Transverse colon (tissue), 4 donors: ENCODE results near the gene NIT2. TPM values are rescaled to one million over a fixed set of nuclear protein-coding genes. Genes with fewer than 3 reads are reported as not detected.
"Not testable (repeated sequence)": the region's sequence is repeated elsewhere in the genome, so short reads cannot be mapped to it uniquely, and the experiment has no call there.

ENCODE experiments used
- DNase-seq: peaks from one replicate; pipeline ENCODE4 v3.0.0-alpha.2; 2019
- H3K27ac ChIP-seq, 4 donors: fragments of 200-600 bp; sonication (generic); 2 replicates each; pipeline ENCODE4 v1.5.1; 2016 to 2018; ENCODE audit warnings: inconsistent platforms in 4 of 4
- H3K27me3 ChIP-seq: fragments of 200-600 bp; sonication (generic); 2 replicates; pipeline ENCODE4 v1.5.1; 2017; ENCODE audit warnings: inconsistent platforms
- H3K36me3 ChIP-seq, 4 donors: fragments of 200-600 bp; sonication (generic); 2 replicates each; pipeline ENCODE4 v1.5.1; 2017 to 2019; ENCODE audit warnings: inconsistent platforms in 4 of 4
- H3K4me1 ChIP-seq, 4 donors: fragments of 200-600 bp; sonication (generic); 2 replicates each; pipeline ENCODE4 v1.5.1; 2017 to 2020; ENCODE audit warnings: inconsistent platforms in 4 of 4
- H3K4me3 ChIP-seq, 4 donors: fragments of 200-600 bp; sonication (generic); 1 replicate in 1 of 4; 2 replicates in 3 of 4; pipeline versions ENCODE4 v1.5.1 to v1.6.1; 2017 to 2019; ENCODE audit warnings: inconsistent platforms in 4 of 4
- H3K9me3 ChIP-seq, 2 donors: fragments of 200-600 bp; sonication (generic); 2 replicates each; pipeline ENCODE4 v1.5.1; 2017 to 2019; ENCODE audit warnings: inconsistent platforms in 2 of 2
- CTCF ChIP-seq, 5 experiments: fragments of 200-600 bp in 3 of 5; fragments of 450-650 bp in 2 of 5; sonication (generic) in 3 of 5; IDR thresholded peaks; 1 replicate in 2 of 5; 2 replicates in 3 of 5; pipeline ENCODE4 v1.5.1; 2016 to 2017; ENCODE audit warnings: antibody characterized with exemption in 5 of 5, inconsistent platforms in 3 of 5, mild to moderate bottlenecking in 2 of 5, moderate library complexity in 1 of 5
- EP300 ChIP-seq: sonication (generic); formaldehyde crosslinking; IDR thresholded peaks from one replicate; pipeline ENCODE4 v1.6.1; 2017; ENCODE audit warnings: antibody characterized with exemption, low read depth
- POLR2A ChIP-seq: fragments of 450-650 bp; IDR thresholded peaks from one replicate; pipeline ENCODE4 v1.6.1; 2016; ENCODE audit warnings: antibody characterized with exemption, mild to moderate bottlenecking, moderate library complexity
- POLR2AphosphoS5 ChIP-seq, 3 donors: sonication (generic); formaldehyde crosslinking; IDR thresholded peaks; one replicate each; pipeline ENCODE4 v1.6.1; 2016; ENCODE audit warnings: antibody characterized with exemption in 3 of 3
- WGBS, 2 donors: methylation state at CpG; one replicate each; pipeline ENCODE4 v1.1.5; 2018; ENCODE audit warnings: low coverage in 1 of 2; 5-methylcytosine and 5-hydroxymethylcytosine counted together
- in situ Hi-C, 4 donors: fragments of 200-750 bp; cut with MboI; loops; one replicate each; pipeline versions ENCODE4 v1.15.0 to v1.15.1; 2017; ENCODE audit warnings: low sequenced_read_pairs in 3 of 4, low pct_ligation_motif_present in 1 of 4, low pct_unique_long_range_greater_than_20kb in 1 of 4
- intact Hi-C: fragments of 100-400 bp; cut with DNase I; formaldehyde crosslinking; loops from one replicate; pipeline ENCODE4 v1.15.1; 2023; ENCODE audit warnings: low total_unique reads
- total RNA-seq, 4 donors: library from RNA; depleted of rRNA; stranded (reverse); fragments of >200 nt; gene quantifications; one replicate each; pipeline ENCODE4 v1.1.0, GENCODE V29; 2016

The NIT2 gene
- total RNA-seq, 4 donors from 2014 or later: 13.8 to 25.1 (median 18.8) TPM

- Histone ChIP-seq H3K27me3 (no peaks in the 10 kb centered on the region), H3K9me3 (no peaks in the 10 kb centered on the region), H3K4me3 (no peak overlapping the region), H3K36me3 (peaks cover 0 to 9% (median 0%) of the 10 kb centered on the region in 4 donors), H3K27ac (no peak overlapping the region), H3K4me1 (peaks cover 0 to 16% (median 8%) of the 10 kb centered on the region in 4 donors)
- intact Hi-C loops: no loop called here
- 92 to 94% methylated on average over 4 of the region's 4 CpGs for WGBS, 2 donors
- TF ChIP-seq CTCF (IDR thresholded peaks at IDR 0.05): no peak
- no peak for TF ChIP-seq EP300
- TF ChIP-seq POLR2A: no peak
- no peak for TF ChIP-seq POLR2AphosphoS5 (IDR thresholded peaks at IDR 0.05)
- DNase-seq: no peak
- in situ Hi-C loops: no loop called here
Observed at GRCh38 chr3:100331660-100332059, 2.9 kb upstream of the NIT2 start.

GRCh38 chr3:100333051-100333450 lies 1.5 kb upstream of the NIT2 start:
- in situ Hi-C loops: no loop called here
- no peak for DNase-seq

GRCh38 chr3:100333970-100334487 lies 528 bp upstream of the NIT2 start:
- TF ChIP-seq EP300 (no peak), CTCF (IDR thresholded peaks at IDR 0.05) (no peak), POLR2AphosphoS5 (IDR thresholded peaks at IDR 0.05) (no peak), POLR2A (no peak)
- intact Hi-C loops: no loop called here
- in situ Hi-C loops: no loop called here
- WGBS, 2 donors: 42 to 94% methylated on average over 3 to 14 of the region's 14 CpGs
- no peaks in the 10 kb centered on the region for H3K27me3 ChIP-seq
- no peak for DNase-seq
- H3K9me3 ChIP-seq: no peaks in the 10 kb centered on the region
- peak overlapping the region; percentile 79 to 91 (median 86) for H3K27ac ChIP-seq
- peaks cover 0 to 16% (median 8%) of the 10 kb centered on the region in 4 donors for H3K4me1 ChIP-seq
- H3K4me3 ChIP-seq: peak overlapping the region in 3 of 4 donors; percentile 62 to 92 (median 85)
- no peaks in the 10 kb centered on the region for H3K36me3 ChIP-seq

More at GRCh38 chr3:100333051-100333450, 1.5 kb upstream of the NIT2 start:
- Histone ChIP-seq H3K27me3 (no peaks in the 10 kb centered on the region), H3K27ac (no peak overlapping the region), H3K9me3 (no peaks in the 10 kb centered on the region), H3K36me3 (no peaks in the 10 kb centered on the region), H3K4me1 (peaks cover 0 to 16% (median 8%) of the 10 kb centered on the region in 4 donors), H3K4me3 (no peak overlapping the region)
- intact Hi-C loops: no loop called here
- no peak for TF ChIP-seq POLR2AphosphoS5 (IDR thresholded peaks at IDR 0.05)
- no peak for TF ChIP-seq POLR2A
- no peak for TF ChIP-seq CTCF (IDR thresholded peaks at IDR 0.05)
- TF ChIP-seq EP300: no peak

GRCh38 chr3:100335434-100335833 lies 877 bp downstream of the NIT2 start:
- DNase-seq: peak; percentile 34
- H3K4me3 ChIP-seq: peak overlapping the region; percentile 62 to 92 (median 78)
- WGBS, 2 donors: 51 to 62% methylated on average over 2 to 14 of the region's 14 CpGs
- in situ Hi-C loops (no loop called here), intact Hi-C loops (no loop called here)
- H3K27me3 ChIP-seq: no peaks in the 10 kb centered on the region
- peaks cover 0 to 16% (median 8%) of the 10 kb centered on the region in 4 donors for H3K4me1 ChIP-seq
- no peaks in the 10 kb centered on the region for H3K9me3 ChIP-seq
- peak overlapping the region; percentile 79 to 91 (median 86) for H3K27ac ChIP-seq
- TF ChIP-seq POLR2AphosphoS5 (IDR thresholded peaks at IDR 0.05) (no peak), EP300 (no peak), POLR2A (no peak), CTCF (IDR thresholded peaks at IDR 0.05) (no peak)
- H3K36me3 ChIP-seq: peaks cover 0 to 9% (median 4%) of the 10 kb centered on the region in 4 donors

- H3K4me3 ChIP-seq, DNase-seq, H3K27ac ChIP-seq, intact Hi-C loops, H3K9me3 ChIP-seq, H3K27me3 ChIP-seq, in situ Hi-C loops: not testable (repeated sequence)
- 92 to 95% methylated on average over 6 to 10 of the region's 10 CpGs for WGBS, 2 donors
- Histone ChIP-seq H3K36me3 (peaks cover 0 to 13% (median 5%) of the 10 kb centered on the region in 4 donors), H3K4me1 (peaks cover 0 to 16% (median 8%) of the 10 kb centered on the region in 4 donors)
Observed at GRCh38 chr3:100336229-100336628, 1.7 kb downstream of the NIT2 start.
